Thymus (tissue), 11 donors: Measurements from ENCODE around the gene MYO1D. TPM values are rescaled to one million over a fixed set of nuclear protein-coding genes. Genes with fewer than 3 reads are reported as not detected.
A peak's percentile ranks its signal among the peaks of the same experiment; 100 is the strongest.

ENCODE experiments used
- DNase-seq, 9 donors: peaks; one replicate each; pipeline ENCODE4 v3.0.0-alpha.2; 2013; ENCODE audit warnings: low spot score in 9 of 9, low read depth in 6 of 9, missing footprints in 1 of 9
- H3K27ac ChIP-seq, 2 donors: one replicate each; pipeline ENCODE4 v1.5.1; 2013; ENCODE audit warnings: control low read depth in 1 of 2, low read depth in 1 of 2, low read length in 1 of 2, mild to moderate bottlenecking in 1 of 2, moderate library complexity in 1 of 2
- H3K27me3 ChIP-seq, 2 donors: one replicate each; pipeline ENCODE4 v1.5.1; 2013; ENCODE audit warnings: low read length in 1 of 2; ENCODE audit not compliant: control insufficient read depth in 2 of 2, insufficient read depth in 1 of 2
- H3K36me3 ChIP-seq, 2 donors: one replicate each; pipeline ENCODE4 v1.5.1; 2013; ENCODE audit warnings: low read length in 1 of 2, mild to moderate bottlenecking in 1 of 2, moderate library complexity in 1 of 2; ENCODE audit not compliant: control insufficient read depth in 2 of 2, insufficient read depth in 2 of 2
- H3K4me1 ChIP-seq, 2 donors: one replicate each; pipeline ENCODE4 v1.5.1; 2013; ENCODE audit warnings: low read length in 2 of 2; ENCODE audit not compliant: control insufficient read depth in 2 of 2, insufficient read depth in 2 of 2
- H3K4me3 ChIP-seq, 2 donors: one replicate each; pipeline ENCODE4 v1.5.1; 2013; ENCODE audit warnings: low read length in 2 of 2, control low read depth in 1 of 2, mild to moderate bottlenecking in 1 of 2
- H3K9me3 ChIP-seq, 2 donors: one replicate each; pipeline ENCODE4 v1.5.1; 2013; ENCODE audit warnings: low read length in 1 of 2, mild to moderate bottlenecking in 1 of 2; ENCODE audit not compliant: control insufficient read depth in 2 of 2, insufficient read depth in 1 of 2
- WGBS: extraction: QIAGEN DNeasy Blood & Tissue Kit; methylation state at CpG from one replicate; pipeline ENCODE4 v1.1.7; 2013; 5-methylcytosine and 5-hydroxymethylcytosine counted together
- polyA plus RNA-seq: library from polyadenylated mRNA; stranded (reverse); fragments of 200-250 nt; gene quantifications from one replicate; pipeline ENCODE4 v1.2.3, GENCODE V29; 2013
- total RNA-seq: library from RNA; stranded (reverse); fragments of 120-200 nt; gene quantifications from one replicate; pipeline ENCODE4 v1.2.4, GENCODE V29; 2013
- donor health status: healthy.

The MYO1D gene
- total and polyA plus RNA-seq, 2 donors, result 5.7 to 12.4 TPM

DNA sequence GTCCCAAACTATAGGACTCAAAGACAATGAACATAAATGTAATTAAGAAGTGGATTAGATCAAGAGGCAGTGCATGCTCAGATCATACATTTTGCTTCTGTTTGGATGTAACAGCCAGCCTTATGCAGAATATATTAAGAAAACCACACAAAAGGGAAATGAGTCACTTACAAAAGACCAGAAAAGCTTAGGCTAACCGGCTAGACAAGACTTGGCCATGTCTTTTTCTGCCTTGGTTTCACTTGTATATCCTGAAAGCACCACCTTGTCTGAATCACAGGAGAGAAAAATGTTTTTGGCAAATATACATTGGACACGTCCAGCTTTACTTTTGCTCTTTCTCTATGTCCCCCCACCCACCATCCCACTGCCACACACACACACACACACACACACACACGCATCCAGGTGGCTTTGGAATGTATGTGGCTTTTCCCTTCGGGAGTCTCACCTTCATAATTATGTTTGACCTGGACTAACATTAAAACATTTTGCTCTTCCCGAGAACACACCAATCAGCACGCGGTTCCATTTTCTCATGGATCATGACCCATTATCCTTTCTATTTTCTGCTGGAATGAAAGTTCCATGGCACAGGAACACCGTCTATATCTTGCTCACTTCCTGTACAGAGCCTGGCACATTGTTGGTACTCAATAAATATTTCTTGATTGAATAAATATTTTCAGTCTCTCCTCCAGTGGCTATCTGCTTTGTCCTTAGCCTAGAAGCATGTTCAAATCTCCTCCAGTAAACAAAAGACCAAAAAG, 325.6 kb downstream of the MYO1D start:
- Histone ChIP-seq H3K36me3 (no peaks in the 10 kb centered on the region), H3K4me3 (no peak overlapping the region), H3K9me3 (no peaks in the 10 kb centered on the region), H3K27ac (no peak overlapping the region), H3K4me1 (peaks cover 6 to 14% of the 10 kb centered on the region in 2 donors), H3K27me3 (no peaks in the 10 kb centered on the region)
- no peak for DNase-seq
- 83% methylated on average over 8 of the region's 8 CpGs for WGBS

GRCh38 chr17:32549559-32549958, 327.4 kb downstream of the MYO1D start:
- WGBS, result 95% methylated on average over 3 of the region's 3 CpGs
- Histone ChIP-seq H3K4me3 (no peak overlapping the region), H3K4me1 (peaks cover 6 to 10% of the 10 kb centered on the region in 2 donors), H3K27ac (no peak overlapping the region), H3K36me3 (no peaks in the 10 kb centered on the region), H3K27me3 (peaks cover 0 to 2% of the 10 kb centered on the region in 2 donors), H3K9me3 (no peaks in the 10 kb centered on the region)
- no peak for DNase-seq

GRCh38 chr17:32546031-32546444, 330.9 kb downstream of the MYO1D start:
- H3K36me3 ChIP-seq, result no peaks in the 10 kb centered on the region
- peaks cover 0 to 2% of the 10 kb centered on the region in 2 donors for H3K27me3 ChIP-seq
- H3K27ac ChIP-seq, result no peak overlapping the region
- no peak overlapping the region for H3K4me3 ChIP-seq
- peak in 1 of 9 donors; percentile 31 for DNase-seq
- H3K9me3 ChIP-seq, result no peaks in the 10 kb centered on the region
- whole genome bisulfite sequencing, result 73% methylated on average over 8 of the region's 8 CpGs
- H3K4me1 ChIP-seq, result no peaks in the 10 kb centered on the region

- no peak overlapping the region for H3K27ac ChIP-seq
- H3K27me3 ChIP-seq, result peaks cover 0 to 2% of the 10 kb centered on the region in 2 donors
- DNase-seq, result no peak
- no peak overlapping the region for H3K4me3 ChIP-seq
- no peaks in the 10 kb centered on the region for H3K4me1 ChIP-seq
- WGBS, result 97% methylated on average over 7 of the region's 7 CpGs
- no peaks in the 10 kb centered on the region for H3K9me3 ChIP-seq
- no peaks in the 10 kb centered on the region for H3K36me3 ChIP-seq
Measured at GRCh38 chr17:32542186-32542585, 334.7 kb downstream of the MYO1D start.

GRCh38 chr17:32541640-32542039, 335.3 kb downstream of the MYO1D start:
- no peak for DNase-seq
- Histone ChIP-seq H3K27ac (no peak overlapping the region), H3K9me3 (no peaks in the 10 kb centered on the region), H3K4me1 (no peaks in the 10 kb centered on the region), H3K27me3 (peaks cover 0 to 2% of the 10 kb centered on the region in 2 donors), H3K36me3 (no peaks in the 10 kb centered on the region), H3K4me3 (no peak overlapping the region)
- 90% methylated on average over 5 of the region's 5 CpGs for WGBS

GRCh38 chr17:32536736-32537643, 339.9 kb downstream of the MYO1D start:
- 86% methylated on average over 8 of the region's 8 CpGs for WGBS
- H3K27ac ChIP-seq, result no peak overlapping the region
- no peaks in the 10 kb centered on the region for H3K36me3 ChIP-seq
- H3K27me3 ChIP-seq, result peaks cover 0 to 5% of the 10 kb centered on the region in 2 donors
- no peak overlapping the region for H3K4me3 ChIP-seq
- H3K9me3 ChIP-seq, result no peaks in the 10 kb centered on the region
- no peak for DNase-seq
- H3K4me1 ChIP-seq, result no peaks in the 10 kb centered on the region

DNA sequence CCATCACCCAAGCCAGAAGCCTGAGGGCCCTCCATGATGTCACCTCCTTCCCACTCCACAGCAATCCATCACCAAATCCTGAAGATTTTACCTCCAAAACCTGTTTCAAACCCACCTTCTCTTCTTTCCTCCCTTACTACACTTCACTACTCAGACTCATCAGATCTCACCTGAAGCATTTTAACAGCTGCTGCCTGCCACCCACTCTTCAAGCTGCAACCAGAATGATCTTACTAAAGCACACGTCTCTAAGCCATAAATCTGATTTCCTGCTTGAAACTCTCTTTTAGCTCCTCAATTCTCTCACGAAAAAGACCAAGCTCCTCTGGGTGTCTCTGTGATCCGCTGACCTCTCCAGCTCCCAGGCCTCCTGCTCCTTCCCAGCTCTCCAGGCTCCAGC, 343.6 kb downstream of the MYO1D start:
- H3K27me3 ChIP-seq, result peaks cover 0 to 9% of the 10 kb centered on the region in 2 donors
- no peaks in the 10 kb centered on the region for H3K9me3 ChIP-seq
- no peak overlapping the region for H3K4me3 ChIP-seq
- no peaks in the 10 kb centered on the region for H3K36me3 ChIP-seq
- H3K27ac ChIP-seq, result no peak overlapping the region
- H3K4me1 ChIP-seq, result no peaks in the 10 kb centered on the region
- WGBS, result 82% methylated on average over 3 of the region's 3 CpGs
- no peak for DNase-seq

GRCh38 chr17:32529604-32530003, 347.3 kb downstream of the MYO1D start:
- Histone ChIP-seq H3K27me3 (peaks cover 0 to 16% of the 10 kb centered on the region in 2 donors), H3K4me1 (peaks cover 5 to 9% of the 10 kb centered on the region in 2 donors), H3K9me3 (no peaks in the 10 kb centered on the region), H3K27ac (no peak overlapping the region), H3K36me3 (no peaks in the 10 kb centered on the region), H3K4me3 (no peak overlapping the region)
- no peak for DNase-seq
- 95% methylated on average over 10 of the region's 10 CpGs for WGBS

DNA sequence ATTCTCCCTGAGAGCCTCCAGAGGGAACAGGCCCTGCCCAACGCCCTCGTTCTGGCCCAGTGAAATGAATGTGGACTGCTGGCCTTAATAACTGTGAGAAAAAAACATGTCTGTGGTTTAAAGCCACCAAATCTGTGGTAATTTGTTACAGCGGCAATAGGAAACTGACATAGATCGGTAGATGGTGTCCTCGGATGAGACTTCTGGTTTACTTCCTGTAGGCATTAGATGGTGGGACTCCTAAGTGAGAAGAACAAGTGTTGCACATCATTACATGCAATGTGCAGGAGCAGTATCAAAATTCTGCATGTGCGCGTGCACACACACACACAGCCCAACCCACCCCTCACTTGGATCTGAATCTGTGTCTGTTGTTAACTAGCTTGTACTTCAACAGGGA, 348.1 kb downstream of the MYO1D start:
- 71% methylated on average over 7 of the region's 7 CpGs for WGBS
- Histone ChIP-seq H3K9me3 (no peaks in the 10 kb centered on the region), H3K4me1 (peaks cover 5 to 9% of the 10 kb centered on the region in 2 donors), H3K27me3 (peaks cover 0 to 16% of the 10 kb centered on the region in 2 donors), H3K4me3 (no peak overlapping the region), H3K36me3 (no peaks in the 10 kb centered on the region), H3K27ac (no peak overlapping the region)
- no peak for DNase-seq
